GM19351 (cell line): ENCODE measurements around the gene ARHGEF16.

Source experiments
- ATAC-seq: cut with Tn5 transposase; IDR thresholded peaks from one replicate; pipeline ENCODE4 v1.9.1; 2021; ENCODE audit warnings: mild to moderate bottlenecking, moderate library complexity; ENCODE audit not compliant: unreplicated experiment

ARHGEF16 gene

DNA sequence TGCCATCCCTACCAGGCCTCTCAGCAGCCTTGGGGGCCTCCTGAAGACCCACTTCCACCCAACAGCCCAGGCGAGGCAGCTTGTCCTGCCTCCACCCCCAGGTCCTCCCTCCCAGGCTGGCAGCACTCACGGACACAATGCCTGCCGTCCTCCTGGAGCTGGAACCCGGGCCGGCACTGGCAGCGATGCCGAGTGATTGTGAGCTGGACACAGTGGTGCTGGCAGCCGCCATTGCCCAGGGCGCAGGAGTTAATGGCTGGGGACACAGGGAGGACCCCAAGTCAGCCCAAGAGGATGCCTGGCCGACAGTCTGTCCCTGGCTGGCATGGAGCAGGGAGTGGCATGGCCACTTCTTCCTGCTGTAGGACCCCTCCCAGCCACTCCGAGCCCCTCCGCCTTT is 60.8 kb downstream of the ARHGEF16 start:
- no peak for ATAC-seq

DNA sequence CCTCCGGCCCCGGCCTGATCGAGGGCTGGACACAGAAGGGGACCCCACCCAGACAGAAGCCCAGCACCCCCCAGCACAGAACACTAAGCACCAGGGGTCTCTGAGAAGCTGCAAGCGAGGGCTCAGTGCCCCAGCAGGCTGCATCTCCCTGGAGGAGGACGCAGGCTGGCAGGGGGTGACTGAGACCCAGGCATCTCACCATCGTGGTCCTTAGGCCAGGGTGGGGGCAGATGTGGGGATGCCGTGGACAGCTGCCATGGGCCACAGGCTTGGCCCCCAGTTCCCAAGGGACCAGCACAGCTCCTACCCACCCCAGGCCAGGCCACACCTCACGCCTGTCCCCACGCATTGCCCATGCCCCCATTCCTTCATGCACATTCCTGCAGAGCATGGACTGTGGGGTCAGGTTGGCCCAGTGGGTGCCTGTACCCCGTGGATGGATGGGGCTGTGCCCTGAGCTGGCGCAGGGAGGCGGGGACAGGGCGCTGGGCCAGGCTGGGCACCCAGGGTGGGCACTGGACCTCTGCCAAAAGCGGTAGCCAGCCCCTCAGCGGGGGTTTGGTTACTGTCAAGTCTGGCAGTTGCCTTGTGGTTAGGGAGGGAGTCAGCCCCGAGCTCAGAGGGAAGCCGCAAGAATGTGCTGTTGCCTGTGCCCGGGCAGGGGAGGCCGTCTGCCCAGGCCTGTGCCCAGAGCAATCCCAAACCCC is 61.5 kb downstream of the ARHGEF16 start:
- ATAC-seq: no peak

DNA sequence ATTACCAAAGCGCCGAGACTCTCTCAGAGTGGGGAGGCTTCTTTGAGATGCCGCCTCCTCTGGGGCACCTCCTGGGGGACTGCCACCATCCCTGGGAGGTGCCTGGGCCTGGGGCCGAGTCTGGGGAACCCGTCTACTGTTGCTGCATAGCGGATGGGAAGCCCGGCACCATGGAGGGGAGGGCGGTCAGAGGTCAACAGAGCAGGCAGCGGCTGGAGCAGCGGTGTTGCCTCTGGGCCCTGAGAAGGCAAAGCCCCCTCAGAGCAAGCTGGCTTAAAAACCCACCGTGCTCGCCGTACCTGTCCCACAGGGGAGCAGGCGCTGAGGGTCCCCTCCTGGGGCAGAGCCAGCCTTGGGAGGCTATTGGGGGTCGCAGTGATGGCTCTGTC is 62.0 kb downstream of the ARHGEF16 start:
- ATAC-seq: no peak

DNA sequence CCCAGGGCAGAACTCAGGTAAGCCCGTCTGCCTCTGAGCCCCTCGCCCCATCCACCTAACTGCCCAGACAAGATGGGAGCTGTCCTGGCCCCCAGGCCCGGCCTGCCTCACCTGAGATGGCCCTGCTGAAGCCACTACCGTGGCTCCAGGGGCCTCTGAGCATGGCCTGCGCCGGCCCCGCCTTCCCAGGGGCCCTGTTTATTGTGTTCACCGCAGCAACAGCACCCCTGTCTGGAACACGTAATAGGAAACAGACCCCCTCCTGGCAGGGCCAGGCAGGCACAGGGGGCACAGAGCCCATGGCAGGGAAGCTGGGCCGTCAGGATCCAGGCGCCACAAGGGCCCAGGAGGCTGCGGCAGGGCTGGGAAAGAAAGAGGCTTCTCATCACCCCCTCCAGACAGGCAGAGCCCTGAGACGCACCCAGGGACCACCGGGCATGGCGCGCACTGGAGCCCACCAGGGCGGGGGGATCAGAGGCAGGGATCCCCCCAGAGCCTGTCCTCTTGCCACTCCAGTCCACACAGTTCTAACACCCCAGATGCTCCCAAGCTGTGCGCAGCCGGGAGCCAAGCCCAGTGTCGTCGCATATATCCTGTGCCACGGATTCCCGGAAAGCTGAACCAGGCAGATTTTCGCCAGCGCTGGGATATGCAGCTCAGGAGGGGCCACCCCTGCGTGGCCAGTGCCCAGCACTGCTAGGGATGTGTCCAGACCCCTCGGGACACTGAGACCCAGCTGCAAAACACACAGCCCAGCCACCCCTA is 62.6 kb downstream of the ARHGEF16 start:
- ATAC-seq: no peak

DNA sequence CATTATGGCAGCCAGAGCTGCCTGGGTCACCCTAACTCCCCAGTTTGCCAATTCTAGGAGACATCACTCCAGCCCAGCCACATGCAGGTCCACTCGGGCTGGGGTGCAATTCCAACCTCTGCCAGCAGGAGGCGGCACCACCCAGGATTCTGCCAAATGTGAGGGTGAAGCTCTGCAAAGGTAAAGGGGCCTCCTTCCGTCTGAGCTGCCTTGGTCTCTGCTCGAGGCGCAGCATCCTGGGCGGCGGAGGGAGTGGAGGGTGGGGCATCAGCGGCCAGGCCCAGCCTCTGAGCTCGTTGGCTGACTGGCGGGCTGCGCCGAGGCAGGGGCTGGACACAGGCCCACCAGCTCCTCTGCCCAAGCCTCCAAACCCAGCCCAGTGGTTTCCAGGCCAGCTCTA is 63.8 kb downstream of the ARHGEF16 start:
- no peak for ATAC-seq

DNA sequence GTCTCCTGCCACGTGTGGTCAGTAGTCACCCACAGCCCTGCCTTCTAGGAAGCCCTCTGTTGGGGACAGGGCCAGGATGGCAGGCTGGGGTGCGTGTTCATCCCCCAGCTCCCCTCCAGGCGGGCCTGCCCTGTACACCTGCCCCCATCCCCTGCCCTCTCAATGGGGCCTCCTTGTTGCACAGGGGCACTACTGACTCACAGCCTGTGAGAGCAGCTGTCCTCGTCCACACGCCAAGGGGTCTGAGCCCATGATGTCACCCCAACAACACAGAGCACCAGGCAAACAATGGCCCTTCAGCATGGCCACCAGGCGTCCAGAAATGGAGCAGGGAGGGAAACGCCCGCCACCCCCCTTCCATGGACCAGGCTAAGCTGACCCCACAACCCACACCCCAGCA is 64.3 kb downstream of the ARHGEF16 start:
- ATAC-seq: no peak

DNA sequence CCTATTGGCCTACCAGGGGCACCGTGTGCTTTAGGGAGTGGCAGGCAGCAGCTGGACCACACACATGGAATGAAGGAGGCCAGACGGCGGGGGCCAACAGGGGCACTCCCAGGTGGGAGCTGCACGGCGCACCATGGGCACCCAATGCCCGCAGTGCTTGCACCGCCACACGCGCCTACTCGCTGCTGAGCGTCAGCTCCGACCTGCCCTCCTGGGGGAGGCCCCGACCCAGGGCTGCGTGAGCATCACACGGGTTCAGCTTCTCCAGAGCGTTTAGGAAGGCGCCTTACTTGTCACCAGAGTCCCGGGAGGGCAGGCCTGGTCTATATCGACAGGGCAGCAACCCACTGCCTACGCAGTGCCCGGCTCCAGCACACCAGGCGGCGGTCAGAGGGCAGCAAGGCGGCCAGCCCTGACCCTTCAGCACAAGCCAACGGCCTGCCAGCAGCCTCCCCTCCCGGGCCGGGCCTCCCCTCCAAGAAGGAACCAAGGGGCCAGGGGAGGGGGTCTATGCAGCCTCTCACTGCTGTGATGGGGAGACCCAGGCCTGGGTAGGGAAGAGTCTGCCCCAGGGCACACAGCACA is 64.9 kb downstream of the ARHGEF16 start:
- no peak for ATAC-seq

DNA sequence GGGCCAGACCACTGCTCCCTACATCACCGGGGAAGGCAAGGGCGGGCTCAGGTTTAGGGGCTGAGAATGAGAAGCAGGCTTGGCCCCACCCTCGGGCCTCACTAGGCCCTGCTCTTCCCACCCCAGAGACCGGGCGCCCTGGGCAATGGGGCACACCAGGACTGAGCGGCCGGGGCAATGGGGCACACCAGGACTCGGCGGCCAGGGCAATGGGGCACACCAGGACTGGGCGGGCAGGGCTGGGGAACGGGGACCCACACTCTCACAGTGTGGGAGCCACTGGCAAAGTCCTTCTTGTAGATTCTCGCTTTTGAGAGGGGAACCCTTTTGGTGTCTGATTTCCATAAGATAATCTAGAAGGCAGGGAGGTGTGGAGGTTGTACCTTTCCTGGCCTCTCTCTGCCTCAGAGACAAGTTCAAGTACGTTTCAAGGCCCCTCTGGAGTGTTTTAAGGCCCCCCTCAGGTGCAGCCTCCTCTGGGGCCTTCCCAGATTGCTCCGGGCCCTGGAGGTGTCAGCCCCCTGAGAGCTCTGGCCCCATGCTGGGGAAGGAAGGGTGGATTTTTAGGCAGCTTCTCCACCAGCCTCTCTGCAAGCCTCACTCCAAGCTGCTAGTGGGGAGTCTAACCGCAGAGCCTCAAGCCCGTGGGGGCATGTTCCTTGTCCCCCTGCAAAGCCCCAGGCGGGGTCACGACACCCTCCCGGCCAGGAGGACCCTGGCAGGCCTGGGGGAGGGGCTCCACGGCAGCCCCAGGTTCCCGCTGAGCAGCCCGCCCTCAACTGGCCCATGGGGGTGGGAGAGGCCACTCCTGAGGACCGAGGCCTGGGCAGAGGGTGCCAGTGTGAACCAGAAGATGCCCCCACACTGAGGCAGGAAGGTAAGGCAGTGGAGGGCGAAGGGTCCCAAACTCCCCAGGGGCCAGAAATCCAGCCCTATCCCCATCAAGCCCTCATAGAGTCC is 66.2 kb downstream of the ARHGEF16 start:
- no peak for ATAC-seq

DNA sequence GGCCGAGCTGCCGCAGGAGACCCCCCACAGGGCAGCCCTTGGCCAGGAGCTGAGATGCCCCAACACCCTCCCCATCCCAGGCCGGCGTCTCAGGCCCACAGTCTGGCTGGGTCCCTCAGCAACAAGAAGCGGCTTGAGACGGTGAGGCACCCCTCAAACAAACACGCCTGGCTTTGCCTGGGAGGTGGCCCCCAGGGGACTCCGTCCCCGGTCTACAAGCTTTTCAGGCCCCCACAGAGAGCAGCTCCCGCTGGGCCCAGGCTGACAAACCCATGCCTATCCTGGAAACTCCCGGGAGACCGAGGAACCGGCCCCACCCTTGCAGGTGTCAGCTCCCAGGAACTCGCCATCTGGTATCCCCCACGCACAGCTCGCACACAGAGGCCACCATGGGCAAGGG is 67.0 kb downstream of the ARHGEF16 start:
- no peak for ATAC-seq

DNA sequence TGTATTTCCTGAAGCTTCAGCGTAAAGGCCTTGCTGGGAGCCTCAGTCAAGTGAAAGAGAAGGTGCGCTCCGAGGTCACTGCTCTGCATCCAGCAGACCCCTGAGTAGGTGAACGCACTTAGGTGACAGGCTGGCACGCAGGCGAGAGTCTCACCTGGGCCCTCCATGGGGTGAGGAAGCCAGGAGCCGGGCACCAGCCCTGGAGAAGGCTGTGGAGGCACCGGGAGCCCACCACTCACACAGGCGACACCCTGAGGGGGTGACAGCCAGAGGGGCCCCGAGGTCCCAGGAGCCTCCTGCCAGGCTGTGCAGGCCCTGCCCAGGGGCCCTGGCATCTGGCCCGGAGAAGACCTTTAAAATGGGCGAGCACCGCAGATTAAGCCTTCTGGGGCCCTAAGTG is 67.6 kb downstream of the ARHGEF16 start:
- ATAC-seq: no peak

DNA sequence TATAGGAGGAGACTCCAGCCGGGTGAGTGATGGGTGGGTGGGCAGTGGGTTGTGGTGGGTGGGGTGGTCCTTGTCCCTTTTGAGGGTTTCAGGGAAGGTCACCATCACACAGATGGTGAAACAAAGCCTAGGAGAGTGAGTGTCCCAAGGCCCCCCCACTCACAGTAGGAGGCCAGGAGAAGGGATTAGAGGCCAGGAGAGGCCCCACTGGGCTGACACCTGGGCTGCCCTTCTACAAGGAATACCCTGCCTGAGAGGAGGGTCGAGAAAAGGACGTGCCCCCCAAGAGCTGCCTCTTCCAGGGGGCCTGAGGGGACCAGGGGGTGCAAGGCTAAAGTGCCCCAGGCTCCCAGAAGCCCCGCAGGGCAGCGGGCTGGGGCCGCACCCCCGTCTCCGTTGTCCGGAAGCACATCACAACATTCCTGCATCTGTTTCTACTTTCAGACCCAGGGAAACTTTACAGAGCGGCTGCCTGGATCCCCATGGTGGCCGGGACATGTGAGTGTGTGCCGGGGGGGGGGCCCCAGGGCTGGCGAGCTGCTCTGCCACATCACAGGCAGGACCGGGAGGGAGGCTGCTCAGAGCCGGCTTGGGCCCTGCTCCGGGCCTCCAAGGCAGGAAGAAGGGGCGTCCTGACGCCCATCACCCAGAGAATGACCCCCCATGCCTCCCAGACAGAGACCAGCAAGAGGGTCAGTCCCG is 68.2 kb downstream of the ARHGEF16 start:
- ATAC-seq: no peak

DNA sequence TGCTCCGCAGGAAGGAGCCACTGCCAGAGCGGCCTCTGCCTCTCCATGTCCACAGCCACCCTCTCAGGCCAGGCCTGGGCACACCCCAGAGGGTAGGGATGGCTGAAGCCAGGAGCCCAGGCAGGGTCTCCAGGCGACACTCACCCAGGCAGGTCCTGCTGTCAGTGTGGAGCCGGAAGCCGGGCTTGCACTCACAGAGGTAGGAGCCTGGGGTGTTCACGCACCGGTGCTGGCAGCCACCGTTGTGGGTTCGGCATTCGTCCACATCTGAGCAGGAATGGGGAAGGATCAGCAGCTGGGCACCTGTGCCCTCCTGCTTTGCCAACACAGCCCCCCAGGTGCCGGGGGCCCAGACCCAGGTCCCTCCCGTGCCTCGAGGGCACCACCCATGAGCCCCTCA is 69.5 kb downstream of the ARHGEF16 start:
- ATAC-seq: no peak

DNA sequence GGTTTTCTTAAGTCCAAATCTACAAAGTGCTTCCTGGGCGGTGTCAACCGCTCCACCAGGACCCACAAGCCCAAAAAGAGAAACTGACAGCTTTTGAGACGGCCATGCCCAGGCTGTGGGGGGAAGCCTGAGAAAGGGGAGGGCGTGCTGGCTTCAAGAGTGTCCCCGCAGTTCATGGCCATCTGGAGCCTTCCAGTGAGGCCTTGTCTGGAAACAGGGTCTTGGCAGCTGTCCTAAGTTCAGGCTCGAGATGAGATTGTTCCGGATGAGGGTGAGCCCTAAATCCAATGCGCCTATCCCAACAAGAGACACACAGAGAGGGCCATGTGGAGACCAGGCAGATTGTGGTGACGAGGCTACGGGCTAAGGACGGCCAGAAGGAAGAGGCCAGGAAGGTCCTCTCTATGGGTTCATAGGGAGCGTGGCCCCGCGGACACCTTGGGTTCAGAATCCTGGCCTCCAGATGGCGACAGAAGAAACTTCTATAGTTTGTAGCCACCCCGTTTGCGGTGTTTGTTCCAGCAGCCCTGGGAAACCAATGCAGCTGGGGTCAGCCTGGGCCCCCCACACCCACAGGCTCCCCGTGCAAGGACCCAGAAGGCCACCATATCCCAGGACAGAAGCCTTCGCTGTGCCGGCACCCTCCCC is 70.2 kb downstream of the ARHGEF16 start:
- ATAC-seq: no peak

DNA sequence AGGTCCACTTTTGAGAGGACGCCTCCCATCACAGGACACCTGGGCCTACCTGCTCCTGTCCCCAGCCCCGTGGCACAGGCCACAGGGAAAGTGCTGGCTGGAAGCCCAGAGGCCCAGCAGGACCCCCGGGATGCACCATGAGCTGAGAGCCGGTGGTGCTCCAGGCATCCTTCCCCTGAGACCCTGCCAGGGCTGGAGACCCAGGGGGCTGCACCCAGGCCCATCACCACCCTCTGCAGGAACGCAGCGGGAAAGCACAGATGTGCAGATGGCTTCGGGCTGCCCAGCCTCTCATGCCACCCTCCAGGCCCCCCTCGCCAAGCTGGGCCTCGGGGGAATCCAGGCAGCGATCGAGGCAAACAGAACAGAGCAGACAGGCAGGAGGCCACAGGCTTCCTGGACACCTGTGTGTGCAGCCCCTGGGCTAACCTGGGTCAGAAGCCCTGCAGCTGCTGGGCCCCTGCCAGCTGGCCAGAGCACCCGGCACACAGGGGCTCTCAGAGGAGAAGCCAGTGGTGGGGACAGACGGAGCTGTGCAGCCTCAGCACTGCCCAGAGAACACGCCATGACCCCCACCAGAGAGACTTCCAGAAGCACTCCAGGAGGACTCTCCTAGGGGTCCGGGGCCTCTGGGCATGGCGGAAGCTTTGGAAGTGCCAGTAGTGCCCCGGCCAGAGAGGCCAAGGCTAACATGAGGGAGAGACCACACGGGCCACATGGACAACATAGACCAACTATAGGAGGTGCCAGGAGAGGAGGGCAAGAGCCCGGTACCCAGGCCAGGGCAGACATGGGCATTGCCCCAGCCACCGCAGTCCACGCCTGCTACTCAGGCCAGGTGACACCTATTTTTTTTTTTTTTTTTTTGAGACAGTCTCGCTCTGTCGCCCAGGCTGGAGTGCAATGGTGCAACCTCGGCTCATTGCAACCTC is 71.4 kb downstream of the ARHGEF16 start:
- no peak for ATAC-seq

DNA sequence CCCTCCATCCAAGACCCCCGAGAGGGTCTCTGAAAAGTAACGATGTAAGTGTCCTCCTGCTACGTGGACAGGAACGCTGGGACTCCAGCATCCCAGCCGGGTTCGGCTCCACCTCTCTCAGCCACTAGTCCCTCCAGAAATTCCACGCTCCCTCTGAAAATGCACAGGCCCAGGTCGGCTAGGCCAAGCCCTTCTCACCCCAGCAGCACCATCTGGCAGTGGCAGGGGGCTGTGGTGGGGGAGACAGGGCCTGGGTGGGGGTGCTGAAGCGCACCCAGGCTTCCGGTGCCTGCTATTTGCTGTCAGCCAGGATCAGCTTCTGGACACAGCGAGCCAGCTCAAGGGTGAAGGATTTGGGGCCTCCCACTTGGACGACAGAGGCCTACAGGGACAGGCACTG is 73.3 kb downstream of the ARHGEF16 start:
- no peak for ATAC-seq

DNA sequence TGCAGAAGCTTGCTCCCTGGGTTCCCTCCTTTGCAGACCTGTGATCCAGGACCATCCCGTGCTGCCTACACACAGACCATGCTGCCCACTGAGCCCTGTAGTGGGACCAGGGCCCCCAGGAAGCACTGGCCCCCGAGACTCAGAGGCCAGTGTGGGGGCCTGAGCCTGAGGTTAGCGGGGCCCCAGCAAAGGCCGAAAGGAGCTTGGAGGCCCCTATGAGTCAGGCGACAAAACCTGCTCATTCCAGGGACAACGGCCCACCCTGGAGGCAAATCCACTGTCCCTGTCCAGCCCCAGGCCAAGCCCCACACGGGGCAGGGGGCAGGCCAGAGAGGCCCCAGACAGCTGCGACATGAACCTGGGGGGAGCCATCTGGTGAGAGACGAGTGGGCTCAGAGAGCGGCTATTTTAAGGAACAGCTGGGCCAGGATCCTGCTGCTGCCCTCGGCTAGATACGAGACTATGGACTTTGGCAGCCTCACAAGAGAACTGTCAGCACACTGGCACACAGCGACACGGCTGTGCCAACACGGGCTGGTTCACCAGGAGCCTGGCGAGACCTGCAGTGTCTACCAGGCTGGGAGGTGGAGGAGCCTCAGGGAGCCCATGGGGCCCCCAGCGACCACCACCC is 74.7 kb downstream of the ARHGEF16 start:
- no peak for ATAC-seq

DNA sequence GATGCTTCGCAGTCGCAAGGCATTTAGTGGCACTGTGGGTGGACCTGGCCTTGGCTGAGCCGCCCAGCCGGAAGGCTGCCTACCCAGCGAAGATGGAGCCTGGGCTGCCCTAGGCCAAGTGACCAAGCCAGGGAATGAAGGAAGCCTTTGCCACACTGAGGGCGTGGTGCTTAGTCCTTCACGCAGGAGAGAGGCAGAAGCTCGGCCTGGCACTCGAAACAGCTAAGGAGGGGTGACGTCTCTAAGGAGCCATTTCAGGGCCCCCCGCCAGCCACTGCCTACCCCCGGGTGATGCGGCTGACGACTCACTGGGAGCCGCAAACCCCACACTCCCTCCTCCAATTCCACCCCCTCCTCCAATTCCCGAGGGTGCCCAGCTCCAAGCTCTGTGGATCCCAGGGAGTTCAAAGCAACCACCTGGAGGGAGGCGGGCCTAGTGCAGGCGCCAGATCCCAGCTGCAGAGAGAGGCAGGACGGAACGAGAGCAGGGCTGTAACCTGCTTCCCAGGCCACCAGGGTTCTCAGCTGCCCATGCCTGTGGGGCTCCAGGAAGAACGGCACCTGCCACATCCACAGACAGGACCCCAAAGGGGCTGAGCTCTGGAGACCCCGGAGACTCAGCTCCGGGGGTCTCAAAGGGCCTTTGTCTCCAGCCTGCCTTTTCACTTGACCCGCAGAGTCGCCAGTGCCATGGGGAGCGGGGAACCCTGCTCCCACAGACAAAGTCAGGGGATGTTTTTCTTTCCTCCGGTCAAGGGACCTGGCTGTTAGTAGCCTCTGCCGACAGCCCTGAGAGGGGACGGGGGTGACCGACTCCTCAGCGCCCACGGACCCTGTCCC is 75.8 kb downstream of the ARHGEF16 start:
- ATAC-seq: no peak
